H9 (cell line): ENCODE results near the gene NUDT3. TPM values are rescaled to one million over a fixed set of nuclear protein-coding genes. Genes with fewer than 3 reads are reported as not detected.

ENCODE experiments used
- DNase-seq: peaks from one replicate; pipeline ENCODE4 v3.0.0-alpha.2; 2017
- H2AFZ ChIP-seq: one replicate; pipeline ENCODE4 v1.6.1; 2013; ENCODE audit warnings: mild to moderate bottlenecking, low read length, control low read depth, moderate library complexity
- H2AK5ac ChIP-seq: 2 replicates; pipeline ENCODE4 v1.6.1; 2013; ENCODE audit warnings: low read length, control low read depth, mixed read lengths; ENCODE audit not compliant: insufficient read length
- H2BK120ac ChIP-seq: one replicate; pipeline ENCODE4 v1.6.1; 2013; ENCODE audit warnings: low read depth, mild to moderate bottlenecking, low read length, control low read depth, inconsistent platforms; ENCODE audit not compliant: poor library complexity, severe bottlenecking
- H2BK12ac ChIP-seq: 2 replicates; pipeline ENCODE4 v1.6.1; 2013; ENCODE audit warnings: low read length, control low read depth, mixed read lengths, low read depth; ENCODE audit not compliant: insufficient read length
- H2BK15ac ChIP-seq: 2 replicates; pipeline ENCODE4 v1.6.1; 2013; ENCODE audit warnings: low read depth, low read length, control low read depth
- H2BK20ac ChIP-seq: one replicate; pipeline ENCODE4 v1.6.1; 2013; ENCODE audit warnings: low read depth, mild to moderate bottlenecking, low read length, control low read depth, inconsistent platforms; ENCODE audit not compliant: poor library complexity, severe bottlenecking
- H2BK5ac ChIP-seq: 2 replicates; pipeline ENCODE4 v1.6.1; 2013; ENCODE audit warnings: low read length, control low read depth, mixed read lengths; ENCODE audit not compliant: insufficient read length
- H3K14ac ChIP-seq: 2 replicates; pipeline ENCODE4 v1.6.1; 2013; ENCODE audit warnings: low read length, control low read depth; ENCODE audit not compliant: insufficient read depth
- H3K18ac ChIP-seq: 2 replicates; pipeline ENCODE4 v1.6.1; 2013; ENCODE audit warnings: low read depth, mild to moderate bottlenecking, mixed read lengths, low read length, control low read depth; ENCODE audit not compliant: insufficient read length
- H3K23ac ChIP-seq: 2 replicates; pipeline ENCODE4 v1.6.1; 2013; ENCODE audit warnings: low read length, control low read depth, mixed read lengths, low read depth; ENCODE audit not compliant: insufficient read length
- H3K23me2 ChIP-seq: 2 replicates; pipeline ENCODE4 v1.6.1; 2013; ENCODE audit warnings: low read depth, mild to moderate bottlenecking, mixed read lengths, low read length, control low read depth; ENCODE audit not compliant: insufficient read length, poor library complexity, severe bottlenecking
- H3K27ac ChIP-seq: 2 replicates; pipeline ENCODE4 v1.5.1; 2013; ENCODE audit warnings: low read length, control low read depth, mixed read lengths, low read depth; ENCODE audit not compliant: insufficient read length
- H3K27me3 ChIP-seq: 2 replicates; pipeline ENCODE4 v1.6.1; 2013; ENCODE audit warnings: low read length, control low read depth, inconsistent platforms; ENCODE audit not compliant: insufficient read depth
- H3K4ac ChIP-seq: 2 replicates; pipeline ENCODE4 v1.6.1; 2013; ENCODE audit warnings: low read depth, mild to moderate bottlenecking, control low read depth, inconsistent platforms, low read length, moderate library complexity
- H3K4me1 ChIP-seq: 2 replicates; pipeline ENCODE4 v1.6.1; 2013; ENCODE audit warnings: low read length, control low read depth, inconsistent platforms; ENCODE audit not compliant: insufficient read depth
- H3K4me2 ChIP-seq: 2 replicates; pipeline ENCODE4 v1.6.1; 2013; ENCODE audit warnings: low read length, control low read depth, mixed read lengths; ENCODE audit not compliant: insufficient read length, insufficient read depth
- H3K56ac ChIP-seq: 2 replicates; pipeline ENCODE4 v1.6.1; 2013; ENCODE audit warnings: low read depth, mild to moderate bottlenecking, mixed read lengths, low read length, control low read depth; ENCODE audit not compliant: insufficient read length
- H3K79me1 ChIP-seq: 2 replicates; pipeline ENCODE4 v1.6.1; 2013; ENCODE audit warnings: low read depth, mild to moderate bottlenecking, moderate library complexity, low read length, control low read depth, inconsistent platforms; ENCODE audit not compliant: insufficient read depth, poor library complexity, severe bottlenecking
- H3K79me2 ChIP-seq: 2 replicates; pipeline ENCODE4 v1.6.1; 2013; ENCODE audit warnings: low read length, control low read depth, inconsistent platforms; ENCODE audit not compliant: insufficient read depth
- H3K9ac ChIP-seq: 2 replicates; pipeline ENCODE4 v1.6.1; 2013; ENCODE audit warnings: low read length, control low read depth, mixed read lengths; ENCODE audit not compliant: insufficient read length; ENCODE audit errors: extremely low read depth
- H3K9me3 ChIP-seq: one replicate; pipeline ENCODE4 v1.6.1; 2013; ENCODE audit warnings: low read depth, low read length, inconsistent platforms; ENCODE audit not compliant: control insufficient read depth
- H3T11ph ChIP-seq: one replicate; pipeline ENCODE4 v1.6.1; 2013; ENCODE audit warnings: mild to moderate bottlenecking, low read length, control low read depth, inconsistent platforms
- H4K20me1 ChIP-seq: one replicate; pipeline ENCODE4 v1.6.1; 2013; ENCODE audit not compliant: control insufficient read depth, insufficient read length, insufficient read depth
- H4K5ac ChIP-seq: 2 replicates; pipeline ENCODE4 v1.6.1; 2013; ENCODE audit warnings: low read depth, mild to moderate bottlenecking, mixed read lengths, low read length, control low read depth; ENCODE audit not compliant: insufficient read length
- H4K8ac ChIP-seq: replicated peaks from 2 replicates; pipeline ENCODE4 v1.6.1; 2013; ENCODE audit warnings: low read length, control low read depth, mixed read lengths, low read depth; ENCODE audit not compliant: insufficient read length
- H4K91ac ChIP-seq: 2 replicates; pipeline ENCODE4 v1.6.1; 2013; ENCODE audit warnings: low read depth, mild to moderate bottlenecking, moderate library complexity, mixed read lengths, low read length, control low read depth; ENCODE audit not compliant: insufficient read length
- H3K27ac Mint-ChIP-seq, 3 experiments: 2 replicates in 2 of 3; 3 replicates in 1 of 3; pipeline ENCODE4 v1.8.0; 2020 to 2021; ENCODE audit warnings: mixed read lengths in 3 of 3, mild to moderate bottlenecking in 1 of 3, moderate library complexity in 1 of 3
- H3K27me3 Mint-ChIP-seq: 2 replicates; pipeline ENCODE4 v1.8.0; 2021; ENCODE audit warnings: low read depth, mild to moderate bottlenecking, moderate library complexity, mixed read lengths
- H3K36me3 Mint-ChIP-seq, 3 experiments: 2 replicates in 2 of 3; 3 replicates in 1 of 3; pipeline ENCODE4 v1.8.0; 2020 to 2021; ENCODE audit warnings: low read depth in 3 of 3, mixed read lengths in 3 of 3; ENCODE audit not compliant: insufficient read depth in 1 of 3
- H3K4me1 Mint-ChIP-seq, 2 experiments: 2 replicates each; pipeline ENCODE4 v1.8.0; 2020; ENCODE audit warnings: mixed read lengths in 2 of 2
- H3K4me3 Mint-ChIP-seq, 2 experiments: 2 replicates in 1 of 2; 3 replicates in 1 of 2; pipeline ENCODE4 v1.8.0; 2020 to 2021; ENCODE audit warnings: mild to moderate bottlenecking in 2 of 2, mixed read lengths in 2 of 2, moderate library complexity in 1 of 2
- H3K9me3 Mint-ChIP-seq, 2 experiments: 2 replicates in 1 of 2; 3 replicates in 1 of 2; pipeline ENCODE4 v1.8.0; 2020; ENCODE audit warnings: mild to moderate bottlenecking in 2 of 2, mixed read lengths in 2 of 2, moderate library complexity in 1 of 2
- CTCF ChIP-seq: fragments of 200-600 bp; sonication (generic); conservative IDR thresholded peaks from 3 replicates; pipeline ENCODE4 v1.8.0; 2021; ENCODE audit warnings: antibody characterized with exemption, mild to moderate bottlenecking
- WGBS: extraction: QIAGEN DNeasy Blood & Tissue Kit; methylation state at CpG from one replicate; pipeline ENCODE4 v1.1.7; 2013; ENCODE audit warnings: missing lambda C conversion rate, low lambda C conversion rate, mixed read lengths; ENCODE audit not compliant: insufficient read length; ENCODE audit errors: extremely low coverage; 5-methylcytosine and 5-hydroxymethylcytosine counted together
- total RNA-seq: library from RNA; stranded (reverse); gene quantifications from 2 replicates; pipeline ENCODE4 v1.2.1, GENCODE V29; 2021

NUDT3 gene
- total RNA-seq, 1 experiment from 2014 or later, result 23.6 TPM

GRCh38 chr6:34315780-34316179 lies 76.7 kb downstream of the NUDT3 start:
- H4K5ac ChIP-seq, result no peak overlapping the region
- peaks cover 5% of the 10 kb centered on the region; the same call in 1 of the 2 replicates for H3K4me1 ChIP-seq
- no peaks in the 10 kb centered on the region for H3K27me3 Mint-ChIP-seq
- H3K9ac ChIP-seq, result no peak overlapping the region
- no peak overlapping the region for H2BK20ac ChIP-seq
- no peak overlapping the region for H2BK12ac ChIP-seq
- no peak for DNase-seq
- H3K56ac ChIP-seq, result no peak overlapping the region
- no peaks in the 10 kb centered on the region for H3K9me3 Mint-ChIP-seq
- H3K4me1 Mint-ChIP-seq, result peaks cover 22 to 30% of the 10 kb centered on the region in 2 experiments
- H2BK120ac ChIP-seq, result no peak overlapping the region
- H3K79me1 ChIP-seq, result no peaks in the 10 kb centered on the region
- H3K23ac ChIP-seq, result no peak overlapping the region
- WGBS, result no CpG with 5 or more reads among the region's 6 CpGs
- H2AFZ ChIP-seq, result no peak overlapping the region
- H3K27ac ChIP-seq, result no peak overlapping the region
- no peaks in the 10 kb centered on the region; a peak in 1 of 7 replicates for H3K36me3 Mint-ChIP-seq
- H3K27me3 ChIP-seq, result no peaks in the 10 kb centered on the region
- no peak for TF ChIP-seq CTCF
- no peak overlapping the region for H2BK5ac ChIP-seq
- H3K9me3 ChIP-seq, result no peaks in the 10 kb centered on the region
- no peaks in the 10 kb centered on the region for H3K23me2 ChIP-seq
- H3K79me2 ChIP-seq, result no peaks in the 10 kb centered on the region
- no peak overlapping the region for H3K4me2 ChIP-seq
- no peak overlapping the region for H3K4me3 Mint-ChIP-seq
- no peak overlapping the region for H3K18ac ChIP-seq
- no peak overlapping the region for H4K91ac ChIP-seq
- no peak overlapping the region for H3K14ac ChIP-seq
- H3T11ph ChIP-seq, result no peak overlapping the region
- H3K4ac ChIP-seq, result no peak overlapping the region
- no peak overlapping the region for H4K8ac ChIP-seq
- no peak overlapping the region for H2BK15ac ChIP-seq
- no peaks in the 10 kb centered on the region for H4K20me1 ChIP-seq
- H2AK5ac ChIP-seq, result no peak overlapping the region
- peak overlapping the region in 2 of 3 experiments; percentile 0 to 6; a peak in 3 of 7 replicates for H3K27ac Mint-ChIP-seq
